NCI-H1694 treated with DMSO at 0.1 percent for 48 hours (cell line): ENCODE results near the gene CPNE6.
"Not testable (repeated sequence)": the region's sequence is repeated elsewhere in the genome, so short reads cannot be mapped to it uniquely, and the experiment has no call there.

Experiments used
- DNase-seq: peaks from one replicate; lab custom pipeline; 2025; lab: John Stamatoyannopoulos, UW

The CPNE6 gene

DNA sequence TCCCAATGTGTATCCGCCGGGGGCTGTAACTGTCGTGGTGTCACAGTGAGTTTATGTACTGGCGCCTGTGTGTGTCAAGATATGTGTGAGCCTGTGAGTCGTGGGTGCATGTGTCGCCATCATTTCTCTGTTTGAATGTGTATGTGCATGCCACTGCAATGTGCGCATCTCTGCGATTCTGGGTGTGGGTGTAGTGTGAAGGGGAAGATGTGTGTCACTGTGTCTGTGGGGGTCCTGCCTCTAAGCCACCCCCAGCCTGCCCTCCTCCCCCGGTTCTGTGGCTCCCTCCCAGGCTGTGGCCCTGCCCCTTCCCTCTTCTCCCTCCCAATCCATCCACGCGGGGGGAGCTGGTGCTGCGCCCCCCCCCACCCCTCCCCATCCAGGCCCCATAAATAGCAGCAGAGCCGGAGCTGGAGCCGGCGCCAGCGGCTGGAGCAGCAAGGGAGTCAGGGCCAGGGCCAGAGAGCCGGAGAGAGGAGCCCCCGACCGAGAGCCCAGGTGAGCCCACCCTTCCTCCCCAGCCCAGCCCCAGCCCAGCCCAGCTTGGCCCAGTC is at the start of gene CPNE6:
CPNE6 (plus strand) TSS at position 419 of the 554 bp plus-strand sequence. CDS start 1,375 bp downstream, outside the sequence.
- no peak for DNase-seq

DNA sequence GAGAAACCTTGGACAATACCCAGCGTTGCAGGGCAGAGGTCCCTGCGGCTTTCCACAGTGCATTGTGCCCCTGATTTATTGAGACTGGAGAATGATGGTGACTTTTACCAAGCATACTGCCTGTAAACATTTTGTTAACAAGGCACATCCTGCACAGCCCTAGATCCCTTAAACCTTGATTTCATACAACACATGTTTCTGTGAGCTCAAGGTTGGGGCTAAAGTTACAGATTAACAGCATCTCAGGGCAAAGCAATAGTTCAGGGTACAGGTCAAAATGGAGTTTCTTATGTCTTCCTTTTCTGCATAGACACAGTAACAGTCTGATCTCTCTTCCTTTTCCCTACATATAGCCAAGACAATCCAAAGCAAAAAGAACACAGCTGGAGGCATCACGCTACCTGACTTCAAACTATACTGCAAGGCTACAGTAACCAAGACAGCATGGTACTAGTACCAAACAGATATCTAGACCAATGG is 46.4 kb upstream of the CPNE6 start:
- DNase-seq: not testable (repeated sequence)

- DNase-seq: not testable (repeated sequence)
Measured at GRCh38 chr14:24029687-24030086, 41.7 kb upstream of the CPNE6 start.

- DNase-seq: not testable (repeated sequence)
Measured at GRCh38 chr14:24031331-24031730, 40.0 kb upstream of the CPNE6 start.

DNA sequence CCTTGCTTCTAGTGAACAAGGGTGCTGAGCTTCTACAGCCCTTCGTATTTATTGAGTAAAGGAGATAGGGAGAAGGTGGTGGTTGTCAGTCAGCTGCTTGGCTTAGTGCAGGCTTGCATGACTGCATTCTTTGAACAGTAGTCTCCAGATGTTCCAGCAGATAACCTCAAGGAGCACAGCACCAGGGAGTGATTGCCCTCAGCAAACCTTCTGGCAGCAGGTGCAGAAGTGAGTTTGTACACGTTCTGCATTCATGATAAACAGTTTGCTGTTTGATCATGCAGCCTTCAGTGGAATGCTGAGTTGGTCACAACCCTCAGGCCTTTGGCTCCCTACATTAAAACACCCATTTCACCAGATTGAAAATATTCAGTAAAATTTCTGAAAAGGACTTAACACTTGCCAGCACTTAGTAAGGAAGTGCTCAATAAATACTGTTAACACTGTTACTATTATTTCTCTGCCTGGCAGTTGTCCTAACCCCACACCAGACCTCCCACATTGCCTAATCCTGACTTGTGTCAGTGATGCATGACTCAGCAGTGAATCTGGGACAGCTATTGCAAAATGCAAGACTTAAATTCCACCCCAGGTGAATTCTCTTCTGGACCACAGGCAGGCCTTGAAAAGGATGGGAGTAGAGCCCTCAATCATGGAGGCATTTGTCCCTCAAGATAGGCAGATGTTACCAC is 38.5 kb upstream of the CPNE6 start:
- no peak for DNase-seq

DNA sequence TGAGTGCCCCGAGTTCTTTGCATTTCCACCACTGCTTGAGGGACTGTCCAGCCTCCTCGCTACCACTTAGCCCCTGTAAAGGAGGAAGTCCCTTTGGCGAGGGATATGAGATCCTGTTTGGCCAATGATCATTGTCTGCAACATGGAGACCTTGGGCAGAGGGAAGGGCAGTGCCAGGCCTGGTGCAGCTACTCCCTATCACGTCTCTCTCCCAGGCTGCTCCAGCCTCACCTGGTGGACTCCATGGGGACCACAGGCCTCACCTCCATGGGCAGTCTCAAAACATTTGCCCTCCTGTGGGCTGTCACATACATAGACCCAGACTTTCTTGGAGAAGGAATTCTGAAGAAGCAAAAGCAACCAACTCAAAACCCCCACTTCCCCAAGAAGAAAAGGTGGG is 35.6 kb upstream of the CPNE6 start:
- DNase-seq: not testable (repeated sequence)

- peak; percentile 84 for DNase-seq
Measured at GRCh38 chr14:24036169-24036962, 35.0 kb upstream of the CPNE6 start.

DNA sequence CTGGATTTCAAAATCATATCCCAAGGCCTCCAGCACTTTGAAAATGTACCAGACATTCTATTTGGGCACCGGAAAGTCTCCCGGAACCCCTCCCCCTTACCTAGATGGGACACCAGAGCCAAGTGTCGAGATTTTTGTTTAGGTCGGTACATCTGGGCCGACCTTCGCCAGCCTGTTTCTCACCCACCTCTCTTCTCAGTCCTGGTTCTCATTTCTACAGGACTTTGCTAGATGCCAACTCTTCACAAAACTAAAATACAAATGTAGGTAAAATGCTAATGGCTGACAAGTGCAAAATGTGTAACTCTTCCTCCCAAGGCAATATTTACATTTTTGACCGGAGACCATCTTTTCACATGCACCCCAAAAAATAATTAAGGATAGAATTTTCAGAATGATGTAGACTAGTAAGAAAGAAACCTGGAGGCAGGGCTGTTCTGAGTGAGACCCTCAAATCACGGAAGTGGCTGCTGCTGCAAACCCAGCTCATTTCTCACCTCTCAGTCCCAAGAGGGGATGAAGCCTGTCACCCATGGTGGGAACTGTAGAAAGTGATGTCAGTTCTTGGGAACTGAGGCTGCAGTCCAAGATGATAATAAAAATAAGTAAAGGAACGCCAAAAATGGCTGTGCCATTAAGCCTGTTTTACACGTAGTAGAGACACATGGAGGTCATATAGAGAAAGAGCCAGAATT is 34.3 kb upstream of the CPNE6 start:
- DNase-seq: not testable (repeated sequence)

- DNase-seq: no peak
Measured at GRCh38 chr14:24037658-24038037, 33.7 kb upstream of the CPNE6 start.

DNA sequence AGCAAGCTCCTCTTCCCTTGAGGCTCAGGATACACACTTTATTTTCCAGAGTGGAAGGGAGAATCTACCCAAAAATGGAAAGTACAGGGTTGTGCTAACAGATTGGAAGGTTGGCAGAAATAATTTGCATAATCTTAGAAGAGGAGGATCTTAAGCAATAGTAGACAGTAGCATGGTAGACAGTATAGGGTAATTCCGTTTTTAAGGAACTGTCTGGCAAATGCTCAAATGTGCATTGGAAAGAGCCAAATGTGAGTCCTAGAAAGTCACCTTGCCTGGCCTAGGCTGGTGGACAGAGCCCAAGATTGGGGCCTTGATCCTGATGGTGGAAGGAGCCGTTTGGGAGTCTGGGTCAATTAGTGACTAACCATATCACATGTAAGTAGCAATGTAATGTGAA is 32.7 kb upstream of the CPNE6 start:
- DNase-seq: no peak

- no peak for DNase-seq
Measured at GRCh38 chr14:24040692-24041091, 30.7 kb upstream of the CPNE6 start.

- peak; percentile 53 for DNase-seq
Measured at GRCh38 chr14:24042746-24043145, 28.6 kb upstream of the CPNE6 start.

- not testable (repeated sequence) for DNase-seq
Measured at GRCh38 chr14:24049002-24049401, 22.4 kb upstream of the CPNE6 start.

DNA sequence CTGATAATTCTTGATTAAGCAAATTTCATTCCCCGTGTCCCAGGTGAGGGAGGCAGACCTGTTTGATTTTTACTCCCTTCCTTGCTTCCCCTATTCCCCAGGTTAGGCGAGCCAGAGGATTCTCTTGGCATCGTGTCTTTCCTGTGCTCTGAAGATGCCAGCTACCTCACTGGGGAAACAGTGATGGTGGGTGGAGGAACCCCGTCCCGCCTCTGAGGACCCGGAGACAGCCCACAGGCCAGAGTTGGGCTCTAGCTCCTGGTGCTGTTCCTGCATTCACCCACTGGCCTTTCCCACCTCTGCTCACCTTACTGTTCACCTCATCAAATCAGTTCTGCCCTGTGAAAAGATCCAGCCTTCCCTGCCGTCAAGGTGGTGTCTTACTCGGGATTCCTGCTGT is 20.6 kb upstream of the CPNE6 start:
- DNase-seq: not testable (repeated sequence)

DNA sequence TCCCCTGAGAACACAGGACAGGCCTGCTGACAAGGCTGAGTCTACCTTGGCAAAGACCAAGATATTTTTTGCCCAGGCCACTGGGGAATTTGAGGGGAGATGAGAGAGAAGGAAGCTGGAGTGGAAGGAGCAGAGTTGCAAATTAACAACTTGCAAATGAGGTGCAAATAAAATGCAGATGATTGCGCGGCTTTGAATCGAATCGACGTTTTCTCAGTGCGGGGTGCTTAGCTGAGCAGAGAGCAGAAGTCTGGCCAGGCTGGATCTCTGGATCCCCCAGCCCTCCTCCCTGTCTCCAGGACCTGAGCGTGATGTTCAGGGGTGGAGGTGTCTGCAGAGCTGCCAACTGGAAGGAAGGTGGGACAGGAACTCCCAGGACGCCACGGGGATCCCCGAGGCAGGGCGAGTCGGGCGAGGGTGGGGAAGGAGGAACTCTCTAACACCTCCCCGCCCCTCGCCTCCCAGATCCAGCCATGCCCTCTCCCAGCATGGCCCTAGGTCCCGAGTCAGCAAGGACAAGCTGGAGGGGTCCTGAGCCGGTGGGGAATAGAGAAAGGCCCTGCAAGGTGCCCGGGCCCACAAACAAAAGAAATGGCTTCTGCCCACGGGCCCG is 20.1 kb upstream of the CPNE6 start:
- no peak for DNase-seq

- peak; percentile 41 for DNase-seq
Measured at GRCh38 chr14:24051789-24052655, 19.3 kb upstream of the CPNE6 start, which contains the start of gene CARMIL3. Gene CARMIL3, plus strand, starts transcription at chr14:24052009. Its CDS starts 145 bp downstream, at chr14:24052154.

- no peak for DNase-seq
Measured at GRCh38 chr14:24052656-24053547, 18.5 kb upstream of the CPNE6 start.

DNA sequence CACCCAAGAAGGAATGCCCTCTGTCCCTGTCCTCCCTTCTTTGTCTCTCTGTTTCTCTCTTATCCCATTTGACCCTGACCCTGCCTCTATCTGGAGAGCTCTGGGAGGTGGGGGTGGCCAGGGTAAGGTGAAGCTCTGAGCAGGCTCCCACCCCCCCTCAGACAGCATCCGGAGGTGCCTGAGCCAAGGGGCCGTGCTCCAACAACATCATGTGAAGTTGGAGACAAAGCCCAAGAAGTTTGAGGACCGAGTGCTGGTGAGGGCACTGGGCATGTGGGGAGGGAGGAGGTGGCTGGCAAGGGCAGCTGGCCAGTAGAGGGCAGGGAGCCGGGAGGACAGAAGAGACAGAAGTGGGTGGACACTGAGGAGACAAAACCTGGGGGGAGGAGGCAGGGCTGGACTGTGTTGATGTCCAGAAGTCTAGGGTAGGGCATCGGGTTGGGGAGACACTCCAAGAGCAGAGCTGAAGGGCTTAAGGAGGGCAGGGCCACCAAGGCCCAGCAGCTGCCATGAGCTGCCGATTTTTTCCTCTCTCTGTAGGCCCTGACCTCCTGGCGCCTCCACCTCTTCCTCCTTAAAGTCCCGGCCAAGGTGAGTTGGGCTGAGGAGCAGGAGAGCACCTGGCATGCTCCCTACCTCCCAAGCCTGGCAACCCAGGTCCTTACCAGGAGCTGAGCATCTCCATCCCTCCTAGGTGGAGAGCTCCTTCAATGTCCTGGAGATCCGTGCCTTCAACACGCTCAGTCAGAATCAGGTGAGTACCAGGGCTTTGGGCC is 17.6 kb upstream of the CPNE6 start:
- DNase-seq: no peak

GRCh38 chr14:24054324-24054641 is 17.1 kb upstream of the CPNE6 start:
- DNase-seq: no peak
